Measurements from ENCODE around the gene SPECC1L.

SPECC1L gene

DNA sequence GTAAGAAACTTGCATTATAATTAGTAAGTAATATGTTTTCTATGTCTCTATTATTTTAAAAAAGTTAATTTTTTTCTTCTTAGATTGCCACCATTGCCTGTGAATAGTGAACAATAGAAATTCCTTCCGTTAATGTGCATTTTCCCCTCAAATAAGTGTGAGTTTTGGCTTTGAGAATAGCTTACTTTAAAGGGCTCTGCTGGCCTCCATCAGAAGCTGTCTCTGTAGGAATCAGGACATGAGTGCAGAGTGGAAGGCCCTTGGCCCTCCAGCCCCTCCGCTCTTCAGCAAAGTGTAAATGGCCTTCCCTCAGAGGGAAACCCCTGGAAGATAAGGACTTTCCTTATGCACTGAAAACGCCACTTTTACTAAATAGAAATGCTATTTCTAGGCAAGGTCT is 132.7 kb downstream of the SPECC1L start:
- no peak for DNase-seq

DNA sequence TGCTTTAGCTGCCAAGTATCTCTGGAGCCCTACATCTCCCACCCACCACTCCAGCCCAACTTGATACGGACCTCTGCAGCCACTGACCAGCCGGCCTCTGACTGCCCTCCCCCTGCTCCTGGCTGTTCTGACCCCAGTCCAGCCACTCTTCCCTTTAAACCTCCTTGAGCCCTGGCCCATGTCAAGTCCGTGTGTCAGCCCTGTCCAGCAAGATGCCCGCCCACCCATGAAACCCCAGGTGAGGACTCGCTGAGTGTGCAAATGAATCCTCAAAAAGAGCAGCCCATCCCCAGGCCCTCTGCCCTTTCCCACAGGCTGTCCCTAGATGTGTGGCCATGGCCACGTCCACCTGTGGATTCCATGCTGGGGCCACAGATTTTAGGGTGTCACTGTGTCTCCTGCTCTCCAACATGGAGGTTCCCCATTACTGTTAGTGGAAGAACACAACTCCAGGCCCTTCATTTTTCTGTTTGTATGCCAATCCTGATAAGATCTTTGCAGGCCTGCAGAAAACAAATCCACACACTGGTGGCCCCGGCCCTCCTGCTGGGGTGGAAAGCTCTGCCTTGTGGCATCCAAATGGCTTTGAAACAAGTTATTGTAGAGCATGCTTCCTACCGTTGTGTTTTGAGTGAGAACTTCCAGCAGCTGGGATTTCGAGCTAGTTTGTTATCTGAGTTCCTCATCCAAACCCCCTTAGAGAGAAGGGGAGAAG is 134.1 kb downstream of the SPECC1L start:
- no peak for DNase-seq

DNA sequence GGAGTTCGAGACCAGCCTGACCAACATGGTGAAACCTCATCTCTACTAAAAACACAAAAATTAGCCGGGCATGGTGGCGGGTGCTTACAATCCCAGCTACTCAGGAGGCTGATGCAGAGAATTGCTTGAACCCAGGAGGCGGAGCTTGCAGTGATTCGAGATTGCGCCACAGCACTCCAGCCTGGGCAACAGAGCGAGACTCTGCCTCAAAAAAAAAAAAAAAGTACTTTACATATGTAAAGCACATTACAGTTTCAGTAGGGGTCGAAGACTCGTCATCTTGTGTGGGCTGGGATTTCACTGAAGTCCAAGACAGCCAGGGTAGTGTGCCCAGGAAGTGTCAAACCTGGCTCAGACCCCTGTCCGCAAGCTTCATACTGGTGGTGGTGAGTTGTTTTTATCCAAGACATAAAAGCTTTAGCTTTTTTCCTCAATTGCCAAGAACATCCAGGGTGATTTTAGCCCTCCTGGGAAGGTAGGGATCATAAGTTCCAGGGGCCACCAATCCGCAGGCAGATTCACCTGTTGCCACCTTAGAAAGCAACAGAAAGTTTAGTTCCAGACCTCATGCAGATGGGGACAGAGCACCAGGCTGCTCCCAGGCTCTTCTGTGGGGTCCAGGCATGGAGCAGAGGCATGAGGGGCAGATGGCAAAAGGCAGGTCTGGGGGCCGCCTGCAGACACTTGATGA is 135.1 kb downstream of the SPECC1L start:
- DNase-seq, result no peak

DNA sequence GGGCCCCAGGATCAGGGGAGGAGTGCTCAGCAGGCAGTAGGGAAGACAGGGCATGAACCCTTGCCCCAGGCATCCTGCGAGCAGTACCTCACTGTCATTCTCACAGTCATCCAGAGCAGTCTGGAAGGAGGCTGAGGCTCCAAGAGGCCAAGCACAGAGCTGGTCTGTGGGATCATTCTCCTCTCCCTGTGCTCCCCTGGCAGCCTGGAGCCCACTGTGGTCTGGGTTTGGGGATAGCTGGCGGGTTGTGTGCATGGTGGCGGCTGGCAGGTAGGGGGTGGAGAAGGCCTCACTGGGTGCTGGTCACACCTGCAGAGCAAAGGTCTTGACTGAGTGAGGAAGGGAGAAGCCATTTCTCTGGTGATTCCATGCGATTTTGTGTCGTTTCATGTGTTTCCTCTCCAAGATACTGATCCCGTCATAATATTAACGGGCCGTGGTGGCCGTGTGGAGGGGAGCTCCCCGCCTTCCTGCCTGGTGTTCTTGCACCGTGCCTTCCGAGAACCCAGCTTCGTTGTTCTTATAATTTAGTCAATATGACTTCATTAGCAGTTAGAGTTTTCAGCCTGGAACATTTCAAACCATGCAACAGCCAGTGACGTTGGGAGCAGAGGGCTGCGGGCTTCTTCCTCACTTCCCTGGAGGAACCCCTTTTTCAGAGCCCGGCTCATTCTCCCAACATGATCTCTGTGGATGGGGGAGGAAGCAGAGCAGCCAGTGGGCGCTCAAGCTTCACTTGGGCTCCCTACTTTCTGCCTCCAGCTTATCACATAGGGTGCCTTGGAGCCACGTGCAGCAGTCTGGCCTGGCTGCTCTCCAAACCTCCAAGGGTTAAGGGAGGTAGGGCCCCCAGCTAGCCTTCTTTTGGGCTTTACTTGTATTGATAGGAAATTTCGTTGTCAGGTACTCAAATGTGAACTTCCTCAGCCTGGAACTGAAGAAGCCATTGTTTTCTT is 136.0 kb downstream of the SPECC1L start:
- DNase-seq, result peak; percentile 92

DNA sequence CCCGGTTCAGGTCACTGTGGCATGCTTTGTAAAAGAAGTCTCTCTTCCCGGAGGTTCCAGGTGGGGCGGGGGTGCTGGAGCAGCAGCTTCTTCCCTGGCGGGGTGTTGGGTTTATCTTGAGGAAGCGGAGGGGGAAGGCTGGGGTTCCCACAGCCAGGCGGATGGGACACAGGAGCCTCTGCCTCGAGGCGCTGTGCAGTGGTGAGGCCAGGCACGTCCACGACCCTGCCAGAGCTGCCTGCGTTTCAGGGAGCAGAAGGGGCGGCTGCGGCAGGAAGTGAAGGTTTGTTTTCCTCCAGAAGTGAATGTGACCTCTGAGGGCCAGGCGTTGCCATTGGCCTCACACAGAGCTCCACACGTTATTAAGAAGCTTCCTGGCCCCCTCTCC is 136.6 kb downstream of the SPECC1L start:
- no peak for DNase-seq

DNA sequence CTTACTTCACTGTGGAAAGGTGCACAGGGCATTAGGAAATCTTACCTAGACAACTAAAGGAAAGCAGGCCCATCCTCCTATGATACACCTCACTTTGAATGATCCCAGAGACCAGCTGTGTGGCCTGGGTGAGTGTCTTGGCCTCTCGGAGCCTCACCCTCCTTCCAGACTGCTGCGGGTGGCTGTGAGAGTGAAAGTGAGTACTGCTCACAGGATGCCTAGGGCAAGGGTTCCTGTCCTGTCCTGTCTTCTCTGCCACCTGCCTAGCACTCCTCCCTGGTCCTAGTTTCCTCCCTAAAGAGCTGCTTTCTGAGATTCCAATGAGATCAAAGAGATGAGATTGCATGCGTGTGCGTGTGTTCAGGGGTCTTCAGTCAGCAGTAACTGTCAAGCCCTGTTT is 137.3 kb downstream of the SPECC1L start:
- no peak for DNase-seq

DNA sequence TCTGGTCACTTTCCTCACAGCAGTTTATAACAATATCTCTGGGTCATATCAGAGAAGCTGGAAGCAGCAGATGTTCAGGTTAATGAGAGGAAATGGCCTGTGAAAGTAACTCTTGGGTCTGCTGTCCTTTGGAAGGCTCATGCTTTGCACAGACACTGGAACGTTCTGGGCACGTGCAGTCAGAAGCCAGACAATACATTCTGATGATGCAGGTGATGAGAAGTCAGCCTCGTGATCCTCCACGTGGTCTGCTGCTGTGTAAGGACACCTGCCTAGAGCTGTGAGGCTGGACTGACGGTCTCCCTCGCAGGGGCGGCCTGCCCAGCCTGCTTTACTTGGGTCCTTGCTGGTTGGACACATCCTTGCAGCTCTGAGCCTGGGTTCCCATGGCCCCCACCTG is 138.0 kb downstream of the SPECC1L start:
- no peak for DNase-seq

DNA sequence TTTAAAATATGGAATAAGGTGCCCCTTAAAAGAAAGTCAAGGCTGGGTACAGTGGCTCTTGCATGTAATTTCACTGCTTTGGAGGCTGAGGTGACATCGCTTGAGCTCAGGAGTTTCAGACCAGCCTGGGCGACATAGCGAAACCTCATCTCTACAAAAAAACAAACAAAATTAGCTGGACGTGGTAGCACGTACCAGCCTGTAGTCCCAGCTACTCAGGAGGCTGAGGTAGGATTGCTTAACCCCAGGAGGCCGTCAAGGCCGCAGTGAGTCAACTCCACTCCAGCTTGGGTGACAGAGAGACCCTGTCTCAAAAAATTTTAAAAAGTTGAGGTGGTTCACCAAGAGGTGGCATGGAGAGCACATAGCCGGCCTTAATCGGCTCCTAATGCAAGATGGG is 139.1 kb downstream of the SPECC1L start:
- DNase-seq, result no peak

DNA sequence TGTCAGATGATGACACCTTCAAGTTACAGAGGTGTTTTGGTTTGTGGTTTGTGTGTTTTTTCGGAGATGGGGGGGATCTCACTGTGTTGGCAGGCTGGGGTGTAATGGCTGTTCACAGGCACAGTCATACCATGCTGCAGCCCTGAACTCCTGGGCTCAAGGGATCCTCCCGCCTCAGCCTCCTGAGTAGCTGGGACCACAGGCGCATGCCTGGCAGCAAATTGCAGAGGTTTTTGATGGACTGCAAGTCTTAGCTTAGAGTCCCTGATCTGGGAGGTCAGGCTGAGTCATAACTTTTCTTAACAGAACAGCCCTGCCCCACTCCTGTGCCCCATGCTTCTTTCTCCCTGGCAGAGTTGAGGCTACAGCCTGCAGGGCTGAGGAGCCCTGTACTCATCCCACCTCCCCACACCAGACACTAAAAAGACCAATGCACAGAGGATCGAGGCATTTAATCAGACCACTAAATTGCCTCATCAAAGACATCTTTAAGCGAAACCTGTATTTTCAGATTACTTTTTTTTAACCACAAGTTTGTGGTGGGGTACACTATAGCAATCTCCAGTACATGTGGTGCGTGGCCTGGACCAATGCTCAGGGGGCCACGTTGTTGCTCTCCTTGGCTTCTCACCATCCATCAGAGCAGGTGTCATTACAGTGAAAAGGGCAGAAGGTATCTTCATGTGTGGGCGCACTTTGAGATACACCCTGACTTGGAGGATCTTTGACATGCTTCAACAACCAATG is 139.7 kb downstream of the SPECC1L start:
- DNase-seq, result no peak

DNA sequence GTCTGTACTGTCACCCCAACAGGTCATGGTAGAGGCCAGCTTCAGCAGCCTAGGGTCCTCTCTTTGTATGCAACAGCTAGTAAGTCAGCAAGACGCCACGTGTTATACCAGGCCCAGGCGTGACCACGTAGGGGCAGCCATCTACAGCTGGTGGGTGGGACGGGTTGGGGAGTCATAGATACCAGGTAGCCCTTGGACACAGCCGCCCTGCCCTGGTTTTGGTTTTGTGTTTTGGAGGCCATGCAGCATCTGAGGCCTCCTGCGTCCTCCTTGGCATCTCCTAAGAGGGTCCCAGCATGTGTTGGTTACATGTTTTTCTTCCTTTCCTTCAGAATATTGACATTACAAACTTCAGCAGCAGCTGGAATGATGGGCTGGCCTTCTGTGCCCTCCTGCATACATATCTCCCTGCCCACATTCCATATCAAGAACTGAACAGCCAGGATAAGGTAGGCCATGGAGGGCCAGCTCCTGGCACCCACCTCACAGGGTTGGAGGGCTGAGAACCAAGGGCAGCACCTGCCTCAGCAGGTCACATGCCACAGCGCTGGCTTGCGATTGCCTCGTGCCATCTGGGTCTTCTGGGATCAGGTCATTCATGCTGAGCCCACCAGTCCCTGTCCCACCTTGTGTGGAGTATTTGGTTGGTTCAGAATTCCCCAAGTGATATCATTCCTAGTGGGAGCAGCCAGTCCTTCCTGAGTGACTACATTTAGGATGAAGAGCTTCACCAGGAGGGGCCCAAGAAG is 140.8 kb downstream of the SPECC1L start:
- no peak for DNase-seq

DNA sequence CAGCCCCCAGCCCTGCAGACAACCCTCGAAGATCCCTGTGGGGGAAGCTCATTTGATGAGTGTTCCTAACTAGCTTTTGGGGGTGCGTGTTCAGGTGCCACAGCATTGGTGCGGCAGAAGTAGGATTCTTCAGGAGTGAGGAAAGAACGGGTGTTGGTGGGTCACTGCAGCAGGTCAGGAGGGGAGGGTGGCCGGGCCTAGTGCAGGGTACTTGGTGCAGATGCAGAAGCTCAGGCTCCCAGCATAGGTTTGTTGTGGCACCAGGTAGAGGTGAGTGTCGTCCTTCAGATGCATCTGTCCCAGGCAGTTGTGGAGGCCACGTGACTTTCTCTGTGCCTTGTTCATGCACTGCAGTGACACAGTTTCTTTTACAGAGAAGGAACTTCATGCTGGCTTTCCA is 141.6 kb downstream of the SPECC1L start:
- DNase-seq, result no peak

DNA sequence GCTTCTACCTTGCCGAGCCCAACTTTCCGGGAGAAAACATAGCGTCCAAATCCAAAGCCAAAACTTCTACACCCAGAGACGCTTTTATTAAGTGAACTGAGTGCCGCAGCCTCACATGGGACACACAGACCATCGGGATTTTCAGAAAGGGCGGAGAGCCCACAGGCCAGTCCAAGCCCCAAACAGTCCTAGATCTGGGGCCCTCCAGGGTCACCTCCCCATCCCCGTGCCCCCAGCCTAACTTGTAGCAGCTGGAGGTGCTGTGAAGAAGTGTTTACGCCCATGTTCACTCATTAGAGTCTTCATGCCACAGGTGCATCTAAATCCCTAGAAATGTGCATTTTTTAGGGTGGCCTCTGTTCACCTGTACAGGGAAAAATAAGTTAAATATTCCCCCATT is 142.6 kb downstream of the SPECC1L start:
- no peak for DNase-seq

DNA sequence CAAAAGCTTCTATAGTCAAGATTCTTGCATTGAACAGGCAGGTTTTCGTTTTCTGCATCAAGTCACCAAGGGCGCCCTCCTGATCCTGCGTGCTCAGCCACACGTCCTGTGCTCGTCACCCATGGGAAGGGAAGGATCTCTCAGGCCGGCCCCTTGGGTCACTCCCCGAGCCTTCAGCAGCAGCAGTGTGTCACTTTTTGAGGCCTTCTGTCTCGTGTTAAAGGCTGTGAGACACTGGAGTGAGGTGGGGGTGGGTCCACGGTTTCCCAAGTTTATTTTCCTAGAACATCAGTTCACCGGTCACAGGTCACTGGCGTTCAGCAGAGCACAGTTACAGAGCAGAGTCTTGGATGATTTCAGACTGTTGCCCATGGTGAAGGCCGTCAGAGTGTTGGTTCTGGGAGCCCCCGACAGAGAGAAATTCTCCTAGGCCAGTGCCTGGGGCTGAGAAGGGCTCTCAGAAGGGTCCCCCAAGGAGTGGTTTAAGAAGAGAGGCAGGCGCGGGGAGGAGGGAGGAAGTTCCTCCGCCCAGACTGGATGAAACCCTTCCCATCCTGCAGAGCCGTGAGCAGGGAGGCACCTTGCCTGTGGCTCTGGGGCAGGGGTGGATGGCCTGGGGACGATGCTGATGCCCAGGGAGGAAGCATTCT is 143.2 kb downstream of the SPECC1L start:
- DNase-seq, result no peak

DNA sequence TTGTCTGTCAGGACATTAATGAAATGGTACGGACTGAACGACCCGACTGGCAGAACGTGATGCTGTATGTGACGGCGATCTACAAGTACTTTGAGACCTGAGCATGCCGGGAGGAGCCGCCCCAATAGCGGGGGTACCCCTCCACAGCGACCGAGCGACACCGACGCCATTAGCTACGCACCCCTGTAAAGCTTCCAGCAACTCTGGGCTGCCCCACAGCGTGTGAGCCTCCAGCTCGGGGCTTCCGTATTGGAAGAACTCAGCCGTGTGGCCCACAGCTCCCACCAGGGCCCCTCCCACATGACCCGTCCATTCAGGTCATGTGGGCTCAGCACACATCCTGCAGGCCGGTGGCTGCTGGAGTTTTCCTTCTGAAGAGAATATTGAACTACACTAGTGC is 143.9 kb downstream of the SPECC1L start:
- no peak for DNase-seq

DNA sequence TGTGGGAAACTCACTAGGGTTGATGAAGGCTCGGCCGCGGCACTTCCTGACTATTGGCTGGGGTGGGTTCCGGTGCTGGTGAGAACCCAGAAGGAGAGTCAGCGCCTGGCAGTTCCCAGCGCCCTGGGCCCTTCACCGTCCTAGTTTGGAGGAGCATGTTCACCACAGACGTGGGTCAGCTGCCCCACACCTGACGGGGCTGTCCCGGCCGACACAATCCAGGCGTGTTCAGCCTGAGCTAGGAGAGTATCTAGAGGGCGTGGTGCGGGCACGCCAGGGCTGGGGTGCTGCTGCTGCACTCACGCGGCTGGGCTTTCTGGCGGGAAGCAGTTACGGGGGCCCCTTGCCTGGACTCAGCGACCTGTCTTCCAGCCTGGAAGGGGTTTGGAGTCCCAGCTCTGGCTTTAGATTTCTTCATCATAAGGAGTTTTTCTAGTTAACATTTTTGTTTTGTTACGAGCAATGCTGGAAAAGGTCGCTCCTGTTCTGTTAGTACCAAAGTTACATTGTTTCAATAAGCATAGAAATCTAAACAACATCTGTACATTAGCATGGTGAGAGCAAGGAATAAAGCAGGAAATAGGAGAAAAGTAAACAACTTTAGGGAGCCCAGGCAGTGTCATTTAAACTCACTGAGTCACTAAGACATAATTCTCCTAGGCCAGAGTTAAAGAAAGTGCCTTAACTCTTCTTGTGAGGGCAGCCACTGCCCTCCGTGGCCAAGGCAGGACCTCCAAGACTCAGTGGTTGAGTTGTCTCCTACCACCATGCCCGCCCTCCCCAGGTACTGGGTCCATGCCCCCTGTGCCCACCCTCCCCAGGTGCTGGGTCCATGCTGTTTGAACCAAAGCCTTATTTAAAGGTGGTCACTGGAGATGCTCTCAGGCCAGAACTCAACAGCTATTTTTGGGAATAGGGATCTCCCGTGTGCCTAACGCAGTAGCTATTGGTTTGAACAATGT is 144.6 kb downstream of the SPECC1L start:
- DNase-seq, result no peak

DNA sequence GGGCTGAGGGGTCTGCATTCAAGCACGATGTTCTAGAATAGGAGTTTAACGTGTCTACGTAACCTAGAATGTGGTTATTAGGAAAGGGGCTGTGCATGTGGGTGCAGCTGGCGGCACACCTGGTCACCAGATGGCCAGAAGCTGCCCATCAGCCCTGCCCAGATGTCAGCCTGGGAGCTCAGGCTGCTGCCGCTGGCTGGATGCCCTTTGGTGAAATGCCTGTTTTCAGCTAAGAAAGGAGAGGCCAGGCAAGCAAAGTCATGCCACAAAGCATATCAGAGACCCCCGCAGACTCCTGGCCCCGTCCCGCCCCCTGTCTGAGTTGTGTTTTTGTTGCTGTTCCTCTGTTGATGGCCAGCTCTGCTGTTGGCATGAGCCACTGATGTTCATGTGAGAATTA is 145.5 kb downstream of the SPECC1L start:
- no peak for DNase-seq

DNA sequence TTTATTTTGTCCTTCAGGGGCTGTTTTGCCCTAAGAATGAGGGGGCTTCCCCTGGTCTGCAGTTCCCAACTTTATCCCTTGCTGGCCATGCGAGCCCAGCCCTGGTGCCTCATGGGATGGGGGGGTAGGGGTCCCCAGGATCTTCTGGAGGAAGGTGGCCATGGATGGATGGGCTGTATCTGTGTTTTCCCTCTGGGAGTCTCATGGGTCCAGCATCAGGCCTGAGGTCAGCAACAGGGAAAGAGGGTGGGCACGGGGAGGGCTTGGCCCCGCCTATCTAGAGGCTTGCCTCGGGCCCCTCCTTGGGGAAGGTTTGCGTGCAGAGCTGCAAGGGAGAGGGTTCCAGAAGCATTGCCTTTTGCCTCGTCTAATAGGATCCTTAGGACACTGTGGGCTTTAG is 146.0 kb downstream of the SPECC1L start:
- no peak for DNase-seq

DNA sequence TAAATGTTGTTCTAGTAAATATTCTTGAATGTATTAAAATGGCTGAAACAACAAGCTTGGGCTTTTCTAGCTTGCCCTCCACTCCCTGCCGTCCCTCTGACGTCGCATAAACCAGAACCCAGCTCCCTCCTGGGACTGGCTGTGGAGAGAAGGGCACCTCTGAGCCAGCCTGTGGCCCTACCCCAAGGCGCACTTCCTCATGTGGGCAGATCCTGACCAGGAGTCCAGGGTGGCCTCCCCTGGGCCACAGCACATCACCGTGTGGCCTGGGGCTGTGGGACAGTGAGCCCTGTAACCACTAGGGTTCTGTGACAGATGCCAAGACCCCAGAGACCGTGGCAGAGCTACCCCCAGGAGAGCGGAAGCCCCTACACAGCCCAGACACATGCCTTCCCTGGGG is 146.6 kb downstream of the SPECC1L start:
- DNase-seq, result no peak

DNA sequence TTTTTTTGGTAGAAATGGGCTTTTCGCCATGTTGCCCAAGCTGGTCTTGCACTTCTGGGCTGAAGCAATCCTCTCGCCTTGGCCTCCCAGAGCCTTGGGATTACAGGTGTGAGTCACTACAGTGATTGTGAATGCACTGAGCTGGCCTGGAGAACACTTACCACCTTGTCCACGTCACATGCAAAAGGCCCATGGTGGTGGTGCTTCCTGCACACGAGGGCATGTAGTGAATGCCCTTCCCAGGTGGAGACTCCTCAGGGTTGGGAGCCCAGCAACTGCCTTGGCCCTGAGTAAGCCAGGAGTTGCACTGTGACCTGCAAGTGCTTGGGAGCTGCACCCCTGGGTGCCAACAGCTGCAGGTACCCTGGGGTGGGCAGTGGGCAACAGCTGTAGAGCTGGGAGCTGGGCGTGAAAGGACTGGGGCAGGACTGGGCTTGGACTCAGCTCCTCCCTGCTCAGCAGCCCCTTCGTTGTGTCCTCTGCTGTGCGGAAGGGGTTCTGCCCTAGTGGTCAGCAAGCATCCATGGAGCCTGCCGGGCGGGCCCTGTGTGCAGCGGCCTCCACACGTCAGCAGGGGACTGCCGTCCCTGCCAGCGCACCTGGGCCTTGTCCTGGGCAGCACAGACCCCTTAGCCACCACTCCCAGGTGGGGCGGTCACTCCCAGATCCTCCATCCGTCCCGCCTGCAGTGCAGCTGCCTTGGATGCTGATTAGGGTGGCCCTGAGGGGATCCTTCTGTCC is 147.4 kb downstream of the SPECC1L start:
- DNase-seq, result no peak

Measured in hematopoietic multipotent progenitor cell treated with erythropoietin and hydrocortisone succinate and interleukin-3 and kit ligand, for 6 days (in vitro differentiated cells).